Upper lobe of right lung (tissue), 1 donor: Measurements from ENCODE around the gene DPYSL4. TPM values are rescaled to one million over a fixed set of nuclear protein-coding genes. Genes with fewer than 3 reads are reported as not detected.

Source experiments
- ATAC-seq: fragments of 200-7000 bp; cut with Tn5 transposase; one replicate; pipeline ENCODE4 v1.9.1; 2020; ENCODE audit warnings: mild to moderate bottlenecking, moderate library complexity
- DNase-seq: peaks from one replicate; pipeline ENCODE4 v3.0.0-alpha.2; 2020
- H3K27ac ChIP-seq: fragments of 200-600 bp; one replicate; pipeline ENCODE4 v1.8.0; 2022
- H3K27me3 ChIP-seq: fragments of 200-600 bp; one replicate; pipeline ENCODE4 v1.8.0; 2022; ENCODE audit warnings: mild to moderate bottlenecking
- H3K36me3 ChIP-seq: fragments of 200-600 bp; one replicate; pipeline ENCODE4 v1.8.0; 2022
- H3K4me1 ChIP-seq: fragments of 200-600 bp; one replicate; pipeline ENCODE4 v1.8.0; 2022
- H3K4me3 ChIP-seq: fragments of 200-600 bp; one replicate; pipeline ENCODE4 v1.8.0; 2022; ENCODE audit warnings: mild to moderate bottlenecking
- H3K9me3 ChIP-seq: fragments of 200-600 bp; one replicate; pipeline ENCODE4 v1.8.0; 2022
- intact Hi-C: fragments of 100-400 bp; cut with DNase I; formaldehyde crosslinking; loops from one replicate; pipeline ENCODE4 v1.11.0; 2022
- long read RNA-seq: library from polyadenylated mRNA; unstranded; transcript quantifications from one replicate; pipeline ENCODE4 v2.0.0, GENCODE V29; 2021
- total RNA-seq: library from RNA; stranded (reverse); fragmentation: NEBNext Ultra II Directional; extraction: Animal tissue kit (Norgen Biotek cat#: 25700); gene quantifications from one replicate; pipeline ENCODE4 v1.2.1, GENCODE V29; 2021
- TF ChIP-seq, protein P1 (sequence below): fragments of 200-600 bp; IDR thresholded peaks from one replicate; pipeline ENCODE4 v1.8.0; 2022; ENCODE audit warnings: antibody characterized with exemption
- donor health status: DM: no; HTN: yes; CAD: no; lungs with severe emphysema.

The DPYSL4 gene
- total RNA-seq: 1.7 TPM
- long read RNA-seq, partial matches to known transcripts: 2 of 3 reads
- long read RNA-seq, other reads (novel, unspliced or antisense): 0 of 3 reads

DNA sequence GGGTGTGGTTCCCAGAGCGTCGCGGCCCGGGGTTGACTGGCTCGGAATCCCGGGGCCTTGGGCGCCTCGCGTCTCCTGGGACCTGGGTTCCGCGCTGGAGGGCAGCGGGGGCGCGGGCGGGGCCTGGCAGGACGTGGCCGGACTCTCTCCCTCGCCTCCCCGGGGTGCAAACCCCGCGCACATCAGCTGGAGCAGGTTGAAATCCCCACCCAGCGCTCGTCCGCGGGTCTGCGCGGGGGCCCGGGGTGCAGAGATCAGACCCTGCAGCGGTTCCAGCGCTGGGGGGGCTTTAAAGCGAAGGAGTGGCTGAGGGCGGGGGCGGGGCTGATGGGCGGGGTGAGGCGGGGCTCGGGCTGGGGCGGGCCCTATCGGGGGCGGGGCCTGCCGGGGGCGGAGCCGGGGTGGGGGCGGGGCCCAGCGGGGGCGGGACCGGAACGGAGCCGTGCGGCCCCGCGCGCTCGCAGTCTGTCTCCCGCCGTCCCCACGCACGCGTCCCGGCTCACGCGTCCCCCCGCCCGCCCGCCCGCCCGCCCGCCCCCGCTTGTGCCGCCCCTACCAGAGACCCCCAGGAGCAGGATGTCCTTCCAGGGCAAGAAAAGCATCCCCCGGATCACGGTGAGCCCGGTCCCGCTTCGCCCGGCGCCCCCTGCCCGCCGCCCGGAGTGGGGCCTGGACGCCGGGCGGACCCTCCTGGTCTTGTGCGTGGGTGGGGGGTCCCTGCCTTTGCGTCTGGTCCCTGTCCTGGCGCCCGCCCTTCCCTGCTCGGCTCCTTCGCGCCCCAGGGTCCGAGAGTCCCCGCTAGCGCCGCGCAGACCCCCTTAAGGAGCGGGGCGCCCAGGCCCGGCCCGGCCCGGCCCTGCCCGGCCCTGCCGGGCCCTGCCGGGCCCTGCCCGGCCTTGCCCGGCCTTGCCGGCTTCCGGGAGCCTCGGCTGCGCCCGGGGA is at the start of gene DPYSL4:
Gene DPYSL4, plus strand, starts transcription at position 461 of the 942 bp plus-strand sequence. Its CDS starts 116 bp downstream, at position 577.
- DNase-seq: no peak
- H3K27me3 ChIP-seq: peaks cover 36% of the 10 kb centered on the region
- H3K4me3 ChIP-seq: peak within 1 kb of the TSS; percentile 43
- no peaks in the 10 kb centered on the region for H3K36me3 ChIP-seq
- peaks cover 16% of the 10 kb centered on the region for H3K4me1 ChIP-seq
- intact Hi-C loops: no loop called here
- TF ChIP-seq, protein P1, sequence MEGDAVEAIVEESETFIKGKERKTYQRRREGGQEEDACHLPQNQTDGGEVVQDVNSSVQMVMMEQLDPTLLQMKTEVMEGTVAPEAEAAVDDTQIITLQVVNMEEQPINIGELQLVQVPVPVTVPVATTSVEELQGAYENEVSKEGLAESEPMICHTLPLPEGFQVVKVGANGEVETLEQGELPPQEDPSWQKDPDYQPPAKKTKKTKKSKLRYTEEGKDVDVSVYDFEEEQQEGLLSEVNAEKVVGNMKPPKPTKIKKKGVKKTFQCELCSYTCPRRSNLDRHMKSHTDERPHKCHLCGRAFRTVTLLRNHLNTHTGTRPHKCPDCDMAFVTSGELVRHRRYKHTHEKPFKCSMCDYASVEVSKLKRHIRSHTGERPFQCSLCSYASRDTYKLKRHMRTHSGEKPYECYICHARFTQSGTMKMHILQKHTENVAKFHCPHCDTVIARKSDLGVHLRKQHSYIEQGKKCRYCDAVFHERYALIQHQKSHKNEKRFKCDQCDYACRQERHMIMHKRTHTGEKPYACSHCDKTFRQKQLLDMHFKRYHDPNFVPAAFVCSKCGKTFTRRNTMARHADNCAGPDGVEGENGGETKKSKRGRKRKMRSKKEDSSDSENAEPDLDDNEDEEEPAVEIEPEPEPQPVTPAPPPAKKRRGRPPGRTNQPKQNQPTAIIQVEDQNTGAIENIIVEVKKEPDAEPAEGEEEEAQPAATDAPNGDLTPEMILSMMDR: no peak
- peak; percentile 74 for ATAC-seq
- no peaks in the 10 kb centered on the region for H3K9me3 ChIP-seq
- no peak within 1 kb of the TSS for H3K27ac ChIP-seq

- Histone ChIP-seq H3K4me3 (no peak overlapping the region), H3K27me3 (peaks cover 31% of the 10 kb centered on the region), H3K4me1 (no peaks in the 10 kb centered on the region), H3K27ac (no peak overlapping the region), H3K9me3 (no peaks in the 10 kb centered on the region), H3K36me3 (no peaks in the 10 kb centered on the region)
- ATAC-seq (no peak), DNase-seq (peak; percentile 52)
- TF ChIP-seq, protein P1: no peak
- intact Hi-C loops: no loop called here
Measured at GRCh38 chr10:132137111-132138072, 49.4 kb upstream of the DPYSL4 start.

- ATAC-seq (no peak), DNase-seq (peak; percentile 48)
- TF ChIP-seq, protein P1: no peak
- Histone ChIP-seq H3K9me3 (no peaks in the 10 kb centered on the region), H3K27me3 (peaks cover 31% of the 10 kb centered on the region), H3K27ac (no peak overlapping the region), H3K4me1 (no peaks in the 10 kb centered on the region), H3K4me3 (no peak overlapping the region), H3K36me3 (no peaks in the 10 kb centered on the region)
- intact Hi-C loops: no loop called here
Measured at GRCh38 chr10:132138133-132138532, 48.6 kb upstream of the DPYSL4 start.

GRCh38 chr10:132138596-132138995 is 48.2 kb upstream of the DPYSL4 start:
- Histone ChIP-seq H3K27me3 (peaks cover 28% of the 10 kb centered on the region), H3K4me1 (no peaks in the 10 kb centered on the region), H3K27ac (no peak overlapping the region), H3K36me3 (no peaks in the 10 kb centered on the region), H3K4me3 (no peak overlapping the region), H3K9me3 (no peaks in the 10 kb centered on the region)
- no peak for DNase-seq
- TF ChIP-seq, protein P1: no peak
- no peak for ATAC-seq
- intact Hi-C loops: no loop called here

- Histone ChIP-seq H3K9me3 (no peaks in the 10 kb centered on the region), H3K4me3 (no peak overlapping the region), H3K4me1 (no peaks in the 10 kb centered on the region), H3K27ac (no peak overlapping the region), H3K36me3 (no peaks in the 10 kb centered on the region), H3K27me3 (peaks cover 22% of the 10 kb centered on the region)
- TF ChIP-seq, protein P1: no peak
- DNase-seq (peak; percentile 49), ATAC-seq (no peak)
- intact Hi-C loops: no loop called here
Measured at GRCh38 chr10:132139526-132139925, 47.2 kb upstream of the DPYSL4 start.
